ENCODE data around the gene SCGB3A1.

The SCGB3A1 gene

DNA sequence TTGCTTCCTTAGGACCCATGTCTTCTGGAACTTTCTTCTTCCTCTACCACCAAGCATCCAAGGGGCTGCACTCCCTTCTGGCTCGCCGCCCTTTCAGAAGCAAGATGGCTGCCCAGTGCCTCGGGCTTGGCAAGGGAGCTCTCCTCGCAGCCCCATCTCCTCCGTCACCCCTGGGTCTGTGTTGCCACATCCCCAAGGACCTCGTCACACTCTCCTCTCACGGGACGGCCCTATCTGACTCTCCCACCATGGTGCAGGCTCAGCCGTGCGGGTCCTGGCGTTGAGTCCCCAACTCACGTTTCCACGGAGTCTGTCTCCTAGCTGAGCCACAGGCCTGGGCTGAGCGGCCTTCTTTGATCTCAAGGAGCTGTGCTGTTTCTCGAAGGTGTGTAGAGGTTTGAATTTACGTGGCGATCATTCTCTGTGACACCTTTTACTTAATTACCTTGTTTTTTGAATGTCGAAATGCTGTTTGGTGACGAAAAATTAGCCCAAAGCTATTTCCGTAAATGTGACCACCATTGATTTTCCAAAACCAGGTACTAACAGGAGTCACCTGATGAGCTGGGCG lies 15.0 kb upstream of the SCGB3A1 start:
- no peak for DNase-seq (ENCODE audit: low read depth in 2 of 3, low spot score in 2 of 3)

- peak in 2 of 3 experiments; percentile 38 to 53 for DNase-seq (ENCODE audit: low read depth in 2 of 3, low spot score in 2 of 3)
These were observed 14.4 kb upstream of the SCGB3A1 start for GRCh38 chr5:180605554-180606214.

- DNase-seq (ENCODE audit: low read depth in 2 of 3, low spot score in 2 of 3), result no peak
These were observed 13.0 kb upstream of the SCGB3A1 start for GRCh38 chr5:180604271-180604670.

GRCh38 chr5:180603076-180603594 lies 11.8 kb upstream of the SCGB3A1 start:
- no peak for DNase-seq (ENCODE audit: low read depth in 2 of 3, low spot score in 2 of 3)

DNA sequence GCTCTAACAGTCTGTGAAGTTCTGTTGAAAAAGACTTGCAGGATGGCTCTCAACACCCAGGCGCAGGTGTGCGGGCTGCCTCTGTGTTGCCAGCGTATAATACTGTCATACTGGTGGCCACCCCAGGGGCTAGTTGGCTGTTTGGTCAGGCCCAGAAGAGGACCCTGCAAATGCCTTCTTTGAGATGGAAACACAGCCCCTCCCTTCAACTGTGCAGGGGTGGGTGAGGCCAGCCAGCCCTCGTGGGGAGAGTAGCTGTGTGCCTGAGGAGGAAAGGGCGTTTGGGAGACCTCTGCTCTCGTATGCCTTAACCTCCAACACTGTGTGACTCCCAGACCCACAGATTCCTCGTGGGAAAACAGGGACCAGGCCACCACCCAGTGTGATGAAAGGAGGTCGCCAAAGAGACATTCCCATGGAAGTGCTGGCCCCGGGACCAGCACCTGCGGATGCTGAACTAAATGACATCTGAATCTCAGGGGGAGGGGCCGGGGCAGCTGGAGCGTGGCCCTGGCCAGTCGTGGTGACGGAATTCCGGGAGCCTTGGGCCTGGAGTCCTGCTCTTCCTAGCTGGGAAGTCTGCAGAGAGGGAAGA lies 11.3 kb upstream of the SCGB3A1 start:
- no peak for DNase-seq (ENCODE audit: low read depth in 2 of 3, low spot score in 2 of 3)

GRCh38 chr5:180601591-180602480 lies 10.5 kb upstream of the SCGB3A1 start:
- DNase-seq (ENCODE audit: low read depth in 2 of 3, low spot score in 2 of 3), result no peak

DNA sequence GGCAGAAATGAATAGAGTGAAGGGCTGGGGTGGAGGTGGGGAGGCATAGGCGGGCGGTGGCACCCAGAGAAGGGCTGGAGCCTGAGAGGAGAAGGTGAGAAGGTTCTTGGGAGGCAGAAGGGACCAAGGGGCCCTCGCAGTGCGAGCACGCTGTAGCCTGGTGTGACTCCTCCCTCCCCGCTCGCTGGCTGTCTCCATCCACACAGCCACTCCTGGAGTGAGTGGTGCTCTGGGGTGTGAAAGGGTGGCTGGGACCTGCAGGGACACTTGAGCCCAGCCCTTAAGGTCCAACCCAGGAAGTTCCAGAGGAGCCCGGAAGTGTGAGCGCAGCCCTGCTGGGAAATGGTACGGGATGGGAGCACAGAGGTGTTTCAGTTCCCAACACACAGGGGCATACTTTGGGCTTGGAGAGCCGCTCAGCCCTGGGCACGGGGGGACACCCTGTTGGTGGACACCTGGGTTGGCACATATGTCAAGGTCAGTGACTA lies 9.3 kb upstream of the SCGB3A1 start:
- no peak for DNase-seq (ENCODE audit: low read depth in 2 of 3, low spot score in 2 of 3)

DNA sequence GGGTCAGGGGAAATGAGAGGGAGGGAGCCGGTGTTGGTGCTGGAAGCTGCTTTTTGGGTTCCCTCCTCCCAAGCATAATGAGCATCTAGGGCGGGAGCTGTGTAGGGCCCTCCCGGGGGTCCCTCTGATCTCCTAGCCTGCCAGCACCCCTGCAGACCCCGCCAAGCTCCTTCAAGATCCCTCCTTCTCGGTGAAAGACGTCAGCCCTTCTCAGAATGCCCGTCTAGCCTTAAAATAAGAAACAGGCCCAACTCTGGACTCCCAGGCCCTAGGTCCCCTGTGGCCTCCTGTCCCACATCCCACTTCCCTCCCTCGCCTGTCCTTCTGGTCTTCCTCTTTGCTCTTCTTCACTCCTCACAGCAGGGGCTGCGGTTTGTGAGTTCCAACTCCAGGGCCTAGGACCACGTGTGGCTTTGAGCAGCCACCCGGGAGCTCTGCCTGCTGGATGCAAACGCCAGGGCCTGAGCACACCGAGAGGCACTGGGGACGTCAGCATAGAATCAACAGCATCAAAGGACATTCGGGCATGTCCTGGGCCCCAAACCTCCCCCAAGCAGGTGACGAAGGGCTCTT lies 8.8 kb upstream of the SCGB3A1 start:
- no peak for DNase-seq (ENCODE audit: low read depth in 2 of 3, low spot score in 2 of 3)

GRCh38 chr5:180599590-180599914 lies 8.3 kb upstream of the SCGB3A1 start:
- no peak for DNase-seq (ENCODE audit: low read depth in 2 of 3, low spot score in 2 of 3)

DNA sequence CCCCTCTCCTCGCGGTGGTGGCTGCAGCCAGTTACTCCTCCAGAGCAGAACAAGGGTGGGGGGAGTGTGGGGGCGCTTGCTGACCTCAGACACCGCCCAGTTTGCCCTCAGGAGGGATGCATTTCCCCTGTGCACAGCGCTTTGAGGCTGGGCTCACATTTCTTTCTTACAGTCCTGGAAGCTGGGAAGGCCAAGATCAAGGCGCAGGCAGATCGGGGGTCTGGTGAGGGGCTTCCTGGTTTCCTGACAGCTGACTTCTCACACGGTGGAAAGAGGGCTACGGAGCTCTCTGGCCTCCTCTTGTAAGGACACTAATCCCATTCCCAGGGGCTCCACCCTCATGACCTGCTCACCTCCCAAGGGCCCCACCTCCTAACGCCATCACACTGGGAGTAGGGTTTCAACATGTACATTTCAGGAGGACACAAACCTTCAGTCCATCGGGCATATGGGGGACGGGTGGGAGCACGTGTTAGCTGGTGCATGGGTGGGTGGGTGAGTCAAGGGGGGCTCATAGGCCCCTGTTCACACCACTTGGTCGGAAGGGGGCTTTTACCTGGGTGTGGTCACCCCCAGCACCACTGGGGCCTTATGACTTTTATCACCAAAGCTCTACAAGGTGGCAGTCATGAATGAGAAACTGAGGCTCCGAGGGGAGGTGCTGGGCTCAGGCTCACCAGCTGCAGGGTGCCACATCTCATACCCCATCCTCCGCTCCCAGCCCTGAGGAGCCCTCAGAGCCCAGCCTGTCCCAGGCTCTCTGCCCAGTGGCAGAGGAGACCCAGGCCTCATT lies 7.7 kb upstream of the SCGB3A1 start:
- no peak for DNase-seq (ENCODE audit: low read depth in 2 of 3, low spot score in 2 of 3)

DNA sequence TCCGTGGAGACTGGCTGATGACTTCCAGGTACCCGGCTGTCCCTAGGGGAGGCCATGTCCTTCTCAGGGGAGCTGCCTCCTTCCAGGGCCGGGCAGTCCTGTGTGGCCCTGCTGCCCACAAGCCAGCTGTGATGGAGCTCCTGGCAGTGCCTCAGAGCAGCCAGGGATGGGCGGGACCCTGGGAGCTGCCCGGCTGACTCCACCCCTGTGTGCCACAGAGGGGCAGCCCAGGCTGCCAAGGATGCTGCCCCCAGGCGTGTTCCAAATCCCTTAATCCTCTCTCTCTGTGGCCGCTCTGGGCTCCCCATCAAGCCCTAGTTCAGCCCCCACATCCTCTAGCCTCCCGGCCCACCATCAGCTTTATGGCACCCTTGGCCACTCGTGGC lies 7.0 kb upstream of the SCGB3A1 start:
- DNase-seq (ENCODE audit: low read depth in 2 of 3, low spot score in 2 of 3), result no peak

DNA sequence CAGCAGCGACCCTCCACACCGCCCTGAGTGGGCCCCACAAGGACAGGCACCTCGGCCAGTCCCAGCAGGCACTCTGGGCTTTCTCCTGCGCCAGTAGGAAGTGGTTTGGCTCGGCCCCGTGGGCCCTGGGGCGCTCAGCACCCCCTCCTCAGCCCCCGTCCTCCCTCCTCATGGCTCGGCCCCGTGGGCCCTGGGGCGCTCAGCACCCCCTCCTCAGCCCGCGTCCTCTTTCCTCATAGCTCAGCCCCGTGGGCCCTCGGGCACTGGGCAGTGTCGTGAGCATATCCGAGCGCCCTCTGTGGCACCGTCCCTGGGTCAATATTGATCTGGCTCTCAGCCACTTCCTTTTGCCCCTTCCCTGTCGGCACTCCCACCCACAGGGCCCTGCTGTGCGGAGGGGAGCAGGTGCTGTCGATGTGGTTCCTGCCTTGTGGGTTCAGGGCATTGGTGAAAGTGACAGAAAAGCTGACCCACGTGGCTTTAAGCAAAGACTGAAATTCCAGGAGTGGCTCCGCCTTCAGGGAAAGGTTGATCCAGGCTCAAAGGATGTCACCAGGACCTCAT lies 5.5 kb upstream of the SCGB3A1 start:
- DNase-seq (ENCODE audit: low read depth in 2 of 3, low spot score in 2 of 3), result no peak

GRCh38 chr5:180596115-180596667 lies 4.9 kb upstream of the SCGB3A1 start:
- no peak for DNase-seq (ENCODE audit: low read depth in 2 of 3, low spot score in 2 of 3)

GRCh38 chr5:180595381-180596114 lies 4.2 kb upstream of the SCGB3A1 start:
- DNase-seq (ENCODE audit: low read depth in 2 of 3, low spot score in 2 of 3), result no peak

DNA sequence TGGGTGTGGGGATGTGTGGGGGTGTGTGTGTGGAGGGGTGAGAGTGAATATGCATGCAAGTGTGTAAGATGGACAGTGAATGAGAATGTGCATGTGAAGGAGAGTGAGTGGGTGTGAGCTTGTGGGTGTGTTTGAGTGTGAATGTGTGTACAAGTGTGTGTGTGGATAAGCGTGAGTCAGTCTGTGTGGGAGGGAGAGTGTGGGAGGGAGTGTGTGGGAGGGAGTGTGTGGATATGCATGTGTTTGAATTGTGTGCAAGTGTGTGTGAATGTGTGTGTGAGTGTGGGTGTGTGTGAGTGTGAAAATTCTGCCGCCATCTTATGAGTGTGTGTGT lies 3.7 kb upstream of the SCGB3A1 start:
- no peak for DNase-seq (ENCODE audit: low read depth in 2 of 3, low spot score in 2 of 3)

GRCh38 chr5:180594311-180595045 lies 3.2 kb upstream of the SCGB3A1 start:
- no peak for DNase-seq (ENCODE audit: low read depth in 2 of 3, low spot score in 2 of 3)

- no peak for DNase-seq (ENCODE audit: low read depth in 2 of 3, low spot score in 2 of 3)
These were observed 2.3 kb upstream of the SCGB3A1 start for GRCh38 chr5:180593446-180594206.

- DNase-seq (ENCODE audit: low read depth in 2 of 3, low spot score in 2 of 3), result no peak
These were observed 877 bp upstream of the SCGB3A1 start for GRCh38 chr5:180592176-180592575.

Measured in activated CD8-positive, alpha-beta memory T cell treated with anti-CD3 and anti-CD28 coated beads for 48 hours (primary cell).